Panc1 (cell line): ENCODE results near the gene MMADHC. TPM values are rescaled to one million over a fixed set of nuclear protein-coding genes. Genes with fewer than 3 reads are reported as not detected.

Source experiments
- ATAC-seq: fragments of 200-7000 bp; cut with Tn5 transposase; 2 replicates; pipeline ENCODE4 v1.9.1; 2020; ENCODE audit warnings: mild to moderate bottlenecking, moderate library complexity
- BruUV-seq: library from RNA; stranded (reverse); fragments of 400-500 nt; replicated peaks from 2 replicates; lab custom pipeline; 2021; lab: Mats Ljungman, UMichigan
- CTCF ChIA-PET: fragments of 300-600 bp; sonication (Branson Sonifier 250); formaldehyde crosslinking; loops from one replicate; lab custom pipeline; 2022; ENCODE audit warnings: antibody characterized with exemption; lab: Charles Lee
- POLR2A ChIA-PET: fragments of 300-600 bp; sonication (Branson Sonifier 250); formaldehyde crosslinking; loops from one replicate; lab custom pipeline; 2022; ENCODE audit warnings: antibody characterized with exemption; lab: Charles Lee
- DNase-seq: peaks from one replicate; pipeline ENCODE4 v3.0.0-alpha.2; 2010; ENCODE audit warnings: low read depth, low spot score
- H3K27ac ChIP-seq: 2 replicates; pipeline ENCODE4 v1.5.1; 2011; ENCODE audit warnings: mild to moderate bottlenecking, low read length, inconsistent platforms
- H3K27me3 ChIP-seq: fragments of 200-500 bp; sonication (Bioruptor generic); 2 replicates; pipeline ENCODE4 v1.6.0; 2014; ENCODE audit warnings: low read length, inconsistent platforms; ENCODE audit not compliant: control insufficient read depth, insufficient read depth
- H3K36me3 ChIP-seq: fragments of 200-500 bp; sonication (Bioruptor generic); 2 replicates; pipeline ENCODE4 v1.5.1; 2014; ENCODE audit warnings: inconsistent platforms, mild to moderate bottlenecking, low read length, moderate library complexity; ENCODE audit not compliant: control insufficient read depth, insufficient read depth
- H3K4me1 ChIP-seq: 2 replicates; pipeline ENCODE4 v1.5.1; 2011; ENCODE audit warnings: inconsistent platforms, mild to moderate bottlenecking, low read length, moderate library complexity; ENCODE audit not compliant: control insufficient read depth, insufficient read depth
- H3K4me3 ChIP-seq, 2 experiments: 2 replicates each; pipeline ENCODE4 v1.5.1; 2011 to 2012; ENCODE audit warnings: low read depth in 2 of 2, low read length in 2 of 2, mild to moderate bottlenecking in 2 of 2, inconsistent platforms in 1 of 2, moderate library complexity in 1 of 2
- H3K9me3 ChIP-seq: fragments of 200-500 bp; sonication (Bioruptor generic); 2 replicates; pipeline ENCODE4 v1.5.1; 2014; ENCODE audit warnings: low read depth, mild to moderate bottlenecking, inconsistent platforms, low read length, moderate library complexity; ENCODE audit not compliant: control insufficient read depth, insufficient read depth
- CTCF ChIP-seq: fragments of 450-650 bp; IDR thresholded peaks from 2 replicates; pipeline ENCODE4 v1.5.1; 2017; ENCODE audit warnings: mild to moderate bottlenecking
- POLR2AphosphoS5 ChIP-seq: IDR thresholded peaks from 2 replicates; pipeline ENCODE4 v1.6.1; 2012; ENCODE audit warnings: mild to moderate bottlenecking, low read depth, low read length, moderate library complexity
- REST ChIP-seq, 2 experiments: IDR thresholded peaks; 2 replicates each; pipeline ENCODE4 v1.6.1; 2011 to 2012; ENCODE audit warnings: low read depth in 2 of 2, control low read depth in 1 of 2, low read length in 1 of 2, mild to moderate bottlenecking in 1 of 2, moderate library complexity in 1 of 2; ENCODE audit not compliant: insufficient read depth in 1 of 2
- SIN3A ChIP-seq: IDR thresholded peaks from 2 replicates; pipeline ENCODE4 v1.6.1; 2012; ENCODE audit warnings: low read depth, mild to moderate bottlenecking, low read length, moderate library complexity, borderline replicate concordance; ENCODE audit not compliant: insufficient read depth
- TCF7L2 ChIP-seq: IDR thresholded peaks from 2 replicates; pipeline ENCODE4 v1.6.1; 2011; ENCODE audit warnings: mild to moderate bottlenecking, low read depth, low read length, inconsistent platforms
- in situ Hi-C: cut with HindIII; loops from 2 replicates; pipeline ENCODE4 v1.10.0; 2016; ENCODE audit warnings: low sequenced_read_pairs, low pct_unique_long_range_greater_than_20kb
- intact Hi-C: fragments of 100-400 bp; cut with micrococcal nuclease; formaldehyde crosslinking; loops from one replicate; pipeline ENCODE4 v1.10.0; 2022; ENCODE audit not compliant: unreplicated experiment
- total RNA-seq: library from RNA; stranded (reverse); gene quantifications from one replicate; pipeline ENCODE4 v1.2.1, GENCODE V29; 2021; ENCODE audit not compliant: unreplicated experiment

Gene MMADHC
- total RNA-seq, 1 experiment from 2014 or later, result 120 TPM

GRCh38 chr2:149543845-149544244 lies 43.7 kb downstream of the MMADHC start:
- intact Hi-C loops, result no loop called here
- Histone ChIP-seq H3K9me3 (no peaks in the 10 kb centered on the region), H3K27ac (no peak overlapping the region), H3K36me3 (no peaks in the 10 kb centered on the region), H3K27me3 (peaks cover 4% of the 10 kb centered on the region; the same call in 1 of the 2 replicates), H3K4me3 (no peak overlapping the region), H3K4me1 (no peaks in the 10 kb centered on the region)
- no TSS peak for BruUV-seq
- CTCF ChIA-PET, result no interaction called here
- no peak for ATAC-seq
- in situ Hi-C loops, result no loop called here
- POLR2A ChIA-PET, result no interaction called here
- TF ChIP-seq SIN3A, result no peak
- no peak for TF ChIP-seq REST (IDR thresholded peaks at IDR 0.05; ENCODE audit: insufficient read depth in 1 of 2, low read depth in 2 of 2, low read length in 1 of 2)
- TF ChIP-seq POLR2AphosphoS5, result no peak
- TF ChIP-seq TCF7L2, result no peak
- TF ChIP-seq CTCF, result no peak
- DNase-seq, result no peak

- no TSS peak for BruUV-seq
- intact Hi-C loops (no loop called here), in situ Hi-C loops (no loop called here)
- DNase-seq, result no peak
- peaks cover 4% of the 10 kb centered on the region; the same call in 1 of the 2 replicates for H3K27me3 ChIP-seq
- no peaks in the 10 kb centered on the region for H3K9me3 ChIP-seq
- H3K36me3 ChIP-seq, result no peaks in the 10 kb centered on the region
- H3K4me1 ChIP-seq, result no peaks in the 10 kb centered on the region
- TF ChIP-seq TCF7L2 (no peak), SIN3A (no peak)
- no peak overlapping the region for H3K4me3 ChIP-seq
- ChIA-PET CTCF (no interaction called here), POLR2A (no interaction called here)
- no peak for ATAC-seq
- H3K27ac ChIP-seq, result no peak overlapping the region
These were observed 47.4 kb downstream of the MMADHC start for GRCh38 chr2:149540138-149540537.

GRCh38 chr2:149538138-149538833 lies 49.3 kb downstream of the MMADHC start:
- Histone ChIP-seq H3K36me3 (no peaks in the 10 kb centered on the region), H3K4me1 (no peaks in the 10 kb centered on the region), H3K27me3 (0 out of 2 replicates have a peak, but pooled peaks cover 4% of the 10 kb centered on the region), H3K4me3 (no peak overlapping the region), H3K9me3 (no peaks in the 10 kb centered on the region), H3K27ac (no peak overlapping the region)
- intact Hi-C loops, result no loop called here
- in situ Hi-C loops, result no loop called here
- ChIA-PET CTCF (no interaction called here), POLR2A (interaction anchor here (0.6 kb wide), 1 partner anchor 50 kb away, joined by 3 read pairs; no protein-coding TSS in a partner anchor)
- DNase-seq (no peak), ATAC-seq (no peak)
- no peak for TF ChIP-seq TCF7L2
- no peak for TF ChIP-seq CTCF
- no peak for TF ChIP-seq REST (IDR thresholded peaks at IDR 0.05; ENCODE audit: insufficient read depth in 1 of 2, low read depth in 2 of 2, low read length in 1 of 2)
- no peak for TF ChIP-seq POLR2AphosphoS5
- no TSS peak for BruUV-seq
